HepG2 (cell line): ENCODE data around the gene HBEGF. TPM values are rescaled to one million over a fixed set of nuclear protein-coding genes. Genes with fewer than 3 reads are reported as not detected.

Experiments
- DR1 ChIP-seq: sonication (generic); formaldehyde crosslinking; IDR thresholded peaks from 2 replicates; pipeline ENCODE4 v1.8.0; 2021; ENCODE audit warnings: mild to moderate bottlenecking, missing genetic modification reagents, inconsistent platforms
- GATA4 ChIP-seq: sonication (generic); IDR thresholded peaks from 2 replicates; pipeline ENCODE4 v1.6.1; 2016; ENCODE audit warnings: antibody characterized with exemption, low read depth, borderline replicate concordance
- LCORL ChIP-seq, 2 experiments: fragments of 450-650 bp in 1 of 2; sonication (generic) in 1 of 2; formaldehyde crosslinking in 1 of 2; IDR thresholded peaks; 2 replicates each; pipeline versions ENCODE4 v1.5.0 to v1.6.1; 2017 to 2020; ENCODE audit warnings: antibody characterized with exemption in 1 of 2, missing genetic modification reagents in 1 of 2
- MTA1 ChIP-seq: sonication (generic); formaldehyde crosslinking; IDR thresholded peaks from 2 replicates; pipeline ENCODE4 v1.4.0; 2020; ENCODE audit warnings: missing genetic modification reagents, mild to moderate bottlenecking, borderline replicate concordance
- MTF2 ChIP-seq: sonication (generic); formaldehyde crosslinking; IDR thresholded peaks from 2 replicates; pipeline ENCODE4 v1.5.0; 2020; ENCODE audit warnings: missing genetic modification reagents, borderline replicate concordance
- NRL ChIP-seq: sonication (generic); formaldehyde crosslinking; IDR thresholded peaks from 2 replicates; pipeline ENCODE4 v1.5.0; 2020; ENCODE audit warnings: missing genetic modification reagents, mild to moderate bottlenecking, moderate library complexity, borderline replicate concordance
- POLR2AphosphoS2 ChIP-seq: IDR thresholded peaks from 2 replicates; pipeline ENCODE4 v1.6.1; 2011; ENCODE audit warnings: low read depth, low read length, improper control_type of control experiment
- POLR2G ChIP-seq: fragments of 200-400 bp; formaldehyde crosslinking; IDR thresholded peaks from 2 replicates; pipeline ENCODE4 v1.6.1; 2018; ENCODE audit warnings: mild to moderate bottlenecking, low read depth, low read length, moderate library complexity
- RBFOX2 ChIP-seq: fragments of 200-400 bp; formaldehyde crosslinking; IDR thresholded peaks from 2 replicates; pipeline ENCODE4 v1.6.1; 2017; ENCODE audit warnings: low read depth, mild to moderate bottlenecking, low read length
- REL ChIP-seq: sonication (generic); formaldehyde crosslinking; conservative IDR thresholded peaks from 2 replicates; pipeline ENCODE4 v1.8.0; 2022; ENCODE audit warnings: mild to moderate bottlenecking, missing genetic modification reagents, moderate library complexity
- RXRA ChIP-seq: sonication (generic); formaldehyde crosslinking; IDR thresholded peaks from 2 replicates; pipeline ENCODE4 v1.5.1; 2020; ENCODE audit warnings: missing genetic modification reagents
- SALL1 ChIP-seq: sonication (generic); formaldehyde crosslinking; IDR thresholded peaks from 2 replicates; pipeline ENCODE4 v1.8.0; 2022; ENCODE audit warnings: mild to moderate bottlenecking, missing genetic modification reagents
- SOX13 ChIP-seq, 3 experiments: fragments of 450-650 bp in 1 of 3; sonication (generic) in 1 of 3; formaldehyde crosslinking in 1 of 3; IDR thresholded peaks in 2 of 3; conservative IDR thresholded peaks in 1 of 3; 2 replicates each; pipeline versions ENCODE4 v1.5.0 to v1.6.1; 2016 to 2020; ENCODE audit warnings: antibody characterized with exemption in 1 of 3, mild to moderate bottlenecking in 1 of 3, missing compliant biosample characterization in 1 of 3, missing genetic modification reagents in 1 of 3, moderate library complexity in 1 of 3
- SSRP1 ChIP-seq: IDR thresholded peaks from 2 replicates; pipeline ENCODE4 v1.6.1; 2016; ENCODE audit warnings: control low read depth
- TAF1 ChIP-seq: sonication (generic); formaldehyde crosslinking; IDR thresholded peaks from 2 replicates; pipeline ENCODE4 v1.4.0; 2020; ENCODE audit warnings: missing genetic modification reagents
- YEATS4 ChIP-seq: sonication (generic); formaldehyde crosslinking; IDR thresholded peaks from 2 replicates; pipeline ENCODE4 v1.4.0; 2020; ENCODE audit warnings: missing genetic modification reagents, borderline replicate concordance
- ZBTB7B ChIP-seq: sonication (generic); formaldehyde crosslinking; IDR thresholded peaks from 2 replicates; pipeline ENCODE4 v1.4.0; 2020; ENCODE audit warnings: missing genetic modification reagents
- ZNF136 ChIP-seq: sonication (generic); formaldehyde crosslinking; IDR thresholded peaks from 2 replicates; pipeline ENCODE4 v1.8.1; 2022; ENCODE audit warnings: low read depth, mild to moderate bottlenecking, moderate library complexity, missing genetic modification reagents
- ZNF782 ChIP-seq: sonication (generic); formaldehyde crosslinking; IDR thresholded peaks from 2 replicates; pipeline ENCODE4 v1.4.0; 2020; ENCODE audit warnings: missing genetic modification reagents, mild to moderate bottlenecking, borderline replicate concordance
- ZSCAN30 ChIP-seq: sonication (generic); formaldehyde crosslinking; IDR thresholded peaks from 2 replicates; pipeline ENCODE4 v1.5.0; 2020; ENCODE audit warnings: mild to moderate bottlenecking, missing genetic modification reagents
- ZSCAN31 ChIP-seq: sonication (generic); formaldehyde crosslinking; IDR thresholded peaks from 2 replicates; pipeline ENCODE4 v1.5.0; 2020; ENCODE audit warnings: low read depth, mild to moderate bottlenecking, missing genetic modification reagents
- polyA plus RNA-seq, 8 experiments: library from polyadenylated mRNA; depleted of rRNA in 3 of 8; stranded (reverse) in 7 of 8; unstranded in 1 of 8; fragments of >200 nt; fragmentation: Illumina TruSeq in 4 of 8; extraction: Trizol in 4 of 8; gene quantifications; 2 replicates each; pipeline versions ENCODE4 v1.2.1 to v1.2.3, GENCODE V29; 2011 to 2016; ENCODE audit warnings: low read depth in 4 of 8, missing spikeins in 1 of 8, mixed read lengths in 1 of 8; ENCODE audit not compliant: insufficient read depth in 1 of 8
- total RNA-seq, 5 experiments: library from RNA; depleted of rRNA; stranded (reverse); fragments of >200 nt; fragmentation: Illumina TruSeq; extraction: Trizol; gene quantifications; 2 replicates each; pipeline ENCODE4 v1.2.3, GENCODE V29; 2016; ENCODE audit warnings: low read depth in 1 of 5
- TF ChIP-seq, protein P1 (sequence below), 2 experiments: sonication (generic) in 1 of 2; formaldehyde crosslinking in 1 of 2; IDR thresholded peaks; 2 replicates each; pipeline versions ENCODE4 v1.4.0 to v1.6.1; 2018 to 2020; ENCODE audit warnings: missing genetic modification reagents in 2 of 2, borderline replicate concordance in 1 of 2, low read depth in 1 of 2, mild to moderate bottlenecking in 1 of 2, missing biosample characterization in 1 of 2
- TF ChIP-seq, protein P2 (sequence below): sonication (generic); formaldehyde crosslinking; IDR thresholded peaks from 2 replicates; pipeline ENCODE4 v1.4.0; 2020; ENCODE audit warnings: mild to moderate bottlenecking, missing genetic modification reagents
- TF ChIP-seq, protein P3 (sequence below): sonication (generic); formaldehyde crosslinking; IDR thresholded peaks from 2 replicates; pipeline ENCODE4 v1.4.0; 2020; ENCODE audit warnings: missing genetic modification reagents

The HBEGF gene
- total and polyA plus RNA-seq, 2 of the 13 experiments (the other 11 are each of a cell fraction or from before 2014, with no cell fraction given): 1.7 to 5.0 TPM

DNA sequence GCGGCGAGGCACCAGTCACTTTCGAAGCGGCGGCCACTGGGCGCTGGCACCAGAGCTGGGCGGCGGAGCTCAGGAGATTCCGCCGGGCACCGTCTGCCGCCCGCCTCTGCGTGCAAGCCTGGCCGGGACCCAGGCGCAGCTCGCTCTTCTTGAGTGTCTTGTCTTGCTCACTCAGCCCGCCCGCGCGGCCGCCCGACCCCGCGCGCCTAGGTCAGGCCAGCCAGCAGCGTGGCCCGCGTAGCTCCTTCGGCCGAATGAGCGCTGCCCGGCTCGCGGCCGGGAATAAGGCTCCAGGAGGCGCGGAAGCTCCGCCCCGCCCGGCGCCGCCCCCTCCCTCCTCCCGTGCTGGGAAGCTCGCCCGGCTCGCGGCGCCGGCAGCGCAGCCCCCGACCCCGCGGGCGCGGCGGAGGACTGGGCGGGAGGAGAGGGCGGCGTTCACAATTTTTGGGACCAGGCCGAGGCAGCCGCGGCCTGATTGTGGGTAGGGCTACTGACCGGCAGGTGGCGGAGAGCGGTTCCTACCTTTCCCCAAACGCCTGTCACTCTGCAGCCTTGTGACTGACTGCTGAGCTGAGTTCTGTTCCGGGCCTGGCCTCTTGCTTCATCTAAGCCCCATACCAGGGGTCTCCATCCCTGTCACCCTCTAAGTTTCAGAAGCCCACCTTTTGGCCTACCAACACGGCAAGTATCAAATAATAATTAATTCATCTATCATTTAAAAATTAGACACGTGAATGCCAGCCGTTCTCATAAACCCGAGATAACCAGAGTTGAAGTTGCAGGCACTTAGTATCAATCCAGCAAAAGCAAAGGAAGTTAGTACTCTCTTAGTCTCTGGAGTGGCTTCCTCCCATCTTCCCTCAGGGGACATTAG, at the start of gene HBEGF (continued):
- TF ChIP-seq SALL1 (CRISPR knock-in tag) (peak; percentile 29; the same call in 1 of the 2 replicates), POLR2G (peak; percentile 88), RBFOX2 (peak; percentile 83), ZNF782 (CRISPR knock-in tag) (0 out of 2 replicates have a peak, but pooled peaks have one; percentile 21), YEATS4 (CRISPR knock-in tag) (peak; percentile 49; the same call in 1 of the 2 replicates), ZSCAN31 (CRISPR knock-in tag) (peak; percentile 53; the same call in 1 of the 2 replicates), LCORL (IDR thresholded peaks at IDR 0.05) (no peak), LCORL (CRISPR knock-in tag; IDR thresholded peaks at IDR 0.05) (peak; percentile 77), ZNF136 (CRISPR knock-in tag) (no peak), NRL (CRISPR knock-in tag) (peak; percentile 90), POLR2AphosphoS2 (no peak), SSRP1 (CRISPR knock-in tag) (no peak), DR1 (CRISPR knock-in tag) (peak; percentile 28; the same call in 1 of the 2 replicates), SOX13 (IDR thresholded peaks at IDR 0.05) (no peak), SOX13 (CRISPR knock-in tag; conservative IDR thresholded peaks at IDR 0.05 in 1 of 2, IDR thresholded peaks at IDR 0.05 in 1 of 2) (no peak), MTF2 (CRISPR knock-in tag) (0 out of 2 replicates have a peak, but pooled peaks have one; percentile 68), ZSCAN30 (CRISPR knock-in tag) (peak; percentile 33; the same call in 1 of the 2 replicates), GATA4 (0 out of 2 replicates have a peak, but pooled peaks have one; percentile 35), TAF1 (CRISPR knock-in tag) (peak; percentile 76), REL (CRISPR knock-in tag) (no peak), MTA1 (CRISPR knock-in tag) (peak; percentile 52; the same call in 1 of the 2 replicates), RXRA (CRISPR knock-in tag) (peak; percentile 39; the same call in 1 of the 2 replicates), ZBTB7B (0 out of 2 replicates have a peak, but pooled peaks have one; percentile 46)
- TF ChIP-seq, protein P1, sequence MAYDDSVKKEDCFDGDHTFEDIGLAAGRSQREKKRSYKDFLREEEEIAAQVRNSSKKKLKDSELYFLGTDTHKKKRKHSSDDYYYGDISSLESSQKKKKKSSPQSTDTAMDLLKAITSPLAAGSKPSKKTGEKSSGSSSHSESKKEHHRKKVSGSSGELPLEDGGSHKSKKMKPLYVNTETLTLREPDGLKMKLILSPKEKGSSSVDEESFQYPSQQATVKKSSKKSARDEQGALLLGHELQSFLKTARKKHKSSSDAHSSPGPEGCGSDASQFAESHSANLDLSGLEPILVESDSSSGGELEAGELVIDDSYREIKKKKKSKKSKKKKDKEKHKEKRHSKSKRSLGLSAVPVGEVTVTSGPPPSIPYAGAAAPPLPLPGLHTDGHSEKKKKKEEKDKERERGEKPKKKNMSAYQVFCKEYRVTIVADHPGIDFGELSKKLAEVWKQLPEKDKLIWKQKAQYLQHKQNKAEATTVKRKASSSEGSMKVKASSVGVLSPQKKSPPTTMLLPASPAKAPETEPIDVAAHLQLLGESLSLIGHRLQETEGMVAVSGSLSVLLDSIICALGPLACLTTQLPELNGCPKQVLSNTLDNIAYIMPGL (CRISPR knock-in tag; IDR thresholded peaks at IDR 0.05; ENCODE audit: borderline replicate concordance in 1 of 2, low read depth in 1 of 2): peak; percentile 14 to 44; a peak in 3 of 4 replicates
- TF ChIP-seq, protein P2, sequence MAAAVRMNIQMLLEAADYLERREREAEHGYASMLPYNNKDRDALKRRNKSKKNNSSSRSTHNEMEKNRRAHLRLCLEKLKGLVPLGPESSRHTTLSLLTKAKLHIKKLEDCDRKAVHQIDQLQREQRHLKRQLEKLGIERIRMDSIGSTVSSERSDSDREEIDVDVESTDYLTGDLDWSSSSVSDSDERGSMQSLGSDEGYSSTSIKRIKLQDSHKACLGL (CRISPR knock-in tag): peak; percentile 82
- TF ChIP-seq, protein P3, sequence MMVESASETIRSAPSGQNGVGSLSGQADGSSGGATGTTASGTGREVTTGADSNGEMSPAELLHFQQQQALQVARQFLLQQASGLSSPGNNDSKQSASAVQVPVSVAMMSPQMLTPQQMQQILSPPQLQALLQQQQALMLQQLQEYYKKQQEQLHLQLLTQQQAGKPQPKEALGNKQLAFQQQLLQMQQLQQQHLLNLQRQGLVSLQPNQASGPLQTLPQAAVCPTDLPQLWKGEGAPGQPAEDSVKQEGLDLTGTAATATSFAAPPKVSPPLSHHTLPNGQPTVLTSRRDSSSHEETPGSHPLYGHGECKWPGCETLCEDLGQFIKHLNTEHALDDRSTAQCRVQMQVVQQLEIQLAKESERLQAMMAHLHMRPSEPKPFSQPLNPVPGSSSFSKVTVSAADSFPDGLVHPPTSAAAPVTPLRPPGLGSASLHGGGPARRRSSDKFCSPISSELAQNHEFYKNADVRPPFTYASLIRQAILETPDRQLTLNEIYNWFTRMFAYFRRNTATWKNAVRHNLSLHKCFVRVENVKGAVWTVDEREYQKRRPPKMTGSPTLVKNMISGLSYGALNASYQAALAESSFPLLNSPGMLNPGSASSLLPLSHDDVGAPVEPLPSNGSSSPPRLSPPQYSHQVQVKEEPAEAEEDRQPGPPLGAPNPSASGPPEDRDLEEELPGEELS (CRISPR knock-in tag): peak; percentile 16; the same call in 1 of the 2 replicates
